Activated CD8-positive, alpha-beta memory T cell treated with anti-CD3 and anti-CD28 coated beads, Interleukin-2, amount 10 ng/mL, durations not matched to agents 7 days and 5 days (primary cell): ENCODE results near the gene CTNNA3. TPM values are rescaled to one million over a fixed set of nuclear protein-coding genes. Genes with fewer than 3 reads are reported as not detected.
"Not testable (repeated sequence)": the region's sequence is repeated elsewhere in the genome, so short reads cannot be mapped to it uniquely, and the experiment has no call there.

Source experiments
- ATAC-seq: fragments of 150-1000 bp; cut with Tn5 transposase; one replicate; pipeline ENCODE4 v1.10.0; 2021; ENCODE audit warnings: moderate library complexity
- CTCF ChIA-PET: fragments of 350-600 bp; sonication (Branson Sonifier 250); formaldehyde crosslinking; loops from one replicate; lab custom pipeline; 2021; ENCODE audit warnings: antibody characterized with exemption; lab: Charles Lee
- DNase-seq: peaks from one replicate; pipeline ENCODE4 v3.0.0-alpha.2; 2020
- H3K27ac Mint-ChIP-seq: one replicate; pipeline ENCODE4 v1.8.0; 2021; ENCODE audit warnings: mild to moderate bottlenecking, mixed read lengths
- H3K27me3 Mint-ChIP-seq: one replicate; pipeline ENCODE4 v1.8.0; 2021; ENCODE audit warnings: mixed read lengths
- H3K36me3 Mint-ChIP-seq: one replicate; pipeline ENCODE4 v1.8.0; 2021; ENCODE audit warnings: mild to moderate bottlenecking, mixed read lengths
- H3K4me1 Mint-ChIP-seq: one replicate; pipeline ENCODE4 v1.8.0; 2021; ENCODE audit warnings: mixed read lengths
- H3K4me3 Mint-ChIP-seq: one replicate; pipeline ENCODE4 v1.8.0; 2021; ENCODE audit warnings: mild to moderate bottlenecking, moderate library complexity, mixed read lengths
- H3K9me3 Mint-ChIP-seq: one replicate; pipeline ENCODE4 v1.8.0; 2022; ENCODE audit warnings: low read depth, mixed read lengths
- total RNA-seq, 2 experiments: library from RNA; stranded (reverse); gene quantifications; one replicate each; pipeline ENCODE4 v1.2.3, GENCODE V29; 2021

The CTNNA3 gene
- total RNA-seq, 2 experiments from 2014 or later: 0.61 TPM; not detected in 1

- Mint-ChIP-seq H3K36me3 (no peaks in the 10 kb centered on the region), H3K4me3 (no peak overlapping the region), H3K9me3 (no peaks in the 10 kb centered on the region), H3K4me1 (no peaks in the 10 kb centered on the region), H3K27ac (no peak overlapping the region), H3K27me3 (peaks cover 9% of the 10 kb centered on the region)
- CTCF ChIA-PET: no interaction called here
- no peak for ATAC-seq
- no peak for DNase-seq
Measured at GRCh38 chr10:67553254-67553653, 142.7 kb downstream of the CTNNA3 start.

GRCh38 chr10:67550838-67551402, 145.1 kb downstream of the CTNNA3 start:
- Mint-ChIP-seq H3K4me3 (no peak overlapping the region), H3K4me1 (no peaks in the 10 kb centered on the region), H3K9me3 (no peaks in the 10 kb centered on the region), H3K27me3 (peaks cover 11% of the 10 kb centered on the region), H3K36me3 (no peaks in the 10 kb centered on the region), H3K27ac (no peak overlapping the region)
- ATAC-seq (no peak), DNase-seq (no peak)
- CTCF ChIA-PET: no interaction called here

- ATAC-seq: no peak
- no peak for DNase-seq
- H3K4me3 Mint-ChIP-seq: no peak overlapping the region
- H3K36me3 Mint-ChIP-seq: no peaks in the 10 kb centered on the region
- no peaks in the 10 kb centered on the region for H3K4me1 Mint-ChIP-seq
- H3K9me3 Mint-ChIP-seq: no peaks in the 10 kb centered on the region
- no peak overlapping the region for H3K27ac Mint-ChIP-seq
- CTCF ChIA-PET: no interaction called here
- peaks cover 11% of the 10 kb centered on the region for H3K27me3 Mint-ChIP-seq
Measured at GRCh38 chr10:67550046-67550445, 145.9 kb downstream of the CTNNA3 start.

- CTCF ChIA-PET: no interaction called here
- H3K4me1 Mint-ChIP-seq: no peaks in the 10 kb centered on the region
- no peak for DNase-seq
- peaks cover 11% of the 10 kb centered on the region for H3K27me3 Mint-ChIP-seq
- ATAC-seq: no peak
- H3K4me3 Mint-ChIP-seq: no peak overlapping the region
- H3K36me3 Mint-ChIP-seq: no peaks in the 10 kb centered on the region
- no peaks in the 10 kb centered on the region for H3K9me3 Mint-ChIP-seq
- H3K27ac Mint-ChIP-seq: no peak overlapping the region
Measured at GRCh38 chr10:67549390-67549789, 146.6 kb downstream of the CTNNA3 start.

- ATAC-seq (no peak), DNase-seq (no peak)
- Mint-ChIP-seq H3K36me3 (no peaks in the 10 kb centered on the region), H3K27ac (no peak overlapping the region), H3K4me1 (no peaks in the 10 kb centered on the region), H3K9me3 (no peaks in the 10 kb centered on the region), H3K27me3 (peaks cover 11% of the 10 kb centered on the region), H3K4me3 (no peak overlapping the region)
- CTCF ChIA-PET: no interaction called here
Measured at GRCh38 chr10:67541411-67541810, 154.6 kb downstream of the CTNNA3 start.

- ATAC-seq: no peak
- no peak for DNase-seq
- Mint-ChIP-seq H3K27me3 (peaks cover 23% of the 10 kb centered on the region), H3K36me3 (no peaks in the 10 kb centered on the region), H3K4me3 (no peak overlapping the region), H3K4me1 (no peaks in the 10 kb centered on the region), H3K9me3 (no peaks in the 10 kb centered on the region), H3K27ac (no peak overlapping the region)
- CTCF ChIA-PET: no interaction called here
Measured at GRCh38 chr10:67539312-67539711, 156.7 kb downstream of the CTNNA3 start.

- CTCF ChIA-PET: no interaction called here
- ATAC-seq: no peak
- Mint-ChIP-seq H3K9me3 (no peaks in the 10 kb centered on the region), H3K27ac (no peak overlapping the region), H3K27me3 (peaks cover 24% of the 10 kb centered on the region), H3K4me3 (no peak overlapping the region), H3K4me1 (no peaks in the 10 kb centered on the region), H3K36me3 (no peaks in the 10 kb centered on the region)
- no peak for DNase-seq
Measured at GRCh38 chr10:67537906-67538305, 158.1 kb downstream of the CTNNA3 start.

GRCh38 chr10:67533376-67533775, 162.6 kb downstream of the CTNNA3 start:
- H3K27me3 Mint-ChIP-seq: peaks cover 35% of the 10 kb centered on the region
- no peaks in the 10 kb centered on the region for H3K36me3 Mint-ChIP-seq
- no peak overlapping the region for H3K27ac Mint-ChIP-seq
- H3K9me3 Mint-ChIP-seq: no peaks in the 10 kb centered on the region
- H3K4me1 Mint-ChIP-seq: no peaks in the 10 kb centered on the region
- no peak overlapping the region for H3K4me3 Mint-ChIP-seq
- DNase-seq: no peak
- ATAC-seq: no peak
- CTCF ChIA-PET: no interaction called here

GRCh38 chr10:67530990-67531389, 165.0 kb downstream of the CTNNA3 start:
- H3K9me3 Mint-ChIP-seq, H3K36me3 Mint-ChIP-seq, ATAC-seq, DNase-seq, CTCF ChIA-PET, H3K4me1 Mint-ChIP-seq, H3K27ac Mint-ChIP-seq, H3K4me3 Mint-ChIP-seq: not testable (repeated sequence)
- H3K27me3 Mint-ChIP-seq: peaks cover 30% of the 10 kb centered on the region

GRCh38 chr10:67527351-67527750, 168.6 kb downstream of the CTNNA3 start:
- CTCF ChIA-PET: no interaction called here
- no peak overlapping the region for H3K27ac Mint-ChIP-seq

GRCh38 chr10:67521546-67521945, 174.4 kb downstream of the CTNNA3 start:
- H3K9me3 Mint-ChIP-seq: no peaks in the 10 kb centered on the region
- H3K27me3 Mint-ChIP-seq: peaks cover 10% of the 10 kb centered on the region
- H3K4me1 Mint-ChIP-seq: peaks cover 2% of the 10 kb centered on the region
- DNase-seq (no peak), ATAC-seq (no peak)
- CTCF ChIA-PET: interaction anchor here (0.6 to 1.2 kb wide), 7 partner anchors 13 to 260 kb away, joined by 3 to 7 read pairs (median 3); no protein-coding TSS in a partner anchor
- no peaks in the 10 kb centered on the region for H3K36me3 Mint-ChIP-seq
- no peak overlapping the region for H3K27ac Mint-ChIP-seq
- H3K4me3 Mint-ChIP-seq: no peak overlapping the region

More at GRCh38 chr10:67527351-67527750, 168.6 kb downstream of the CTNNA3 start:
- Mint-ChIP-seq H3K4me3 (no peak overlapping the region), H3K9me3 (no peaks in the 10 kb centered on the region), H3K36me3 (no peaks in the 10 kb centered on the region), H3K27me3 (peaks cover 20% of the 10 kb centered on the region), H3K4me1 (peaks cover 2% of the 10 kb centered on the region)
- DNase-seq (no peak), ATAC-seq (no peak)

- H3K27ac Mint-ChIP-seq: no peak overlapping the region
- H3K4me1 Mint-ChIP-seq: peaks cover 2% of the 10 kb centered on the region
- peaks cover 10% of the 10 kb centered on the region for H3K27me3 Mint-ChIP-seq
- H3K36me3 Mint-ChIP-seq: no peaks in the 10 kb centered on the region
- peak; percentile 46 for DNase-seq
- ATAC-seq: peak; percentile 64
- CTCF ChIA-PET: interaction anchor here (0.6 to 1.1 kb wide), 6 partner anchors 13 to 261 kb away, joined by 3 to 7 read pairs (median 3); no protein-coding TSS in a partner anchor
- no peaks in the 10 kb centered on the region for H3K9me3 Mint-ChIP-seq
- no peak overlapping the region for H3K4me3 Mint-ChIP-seq
Measured at GRCh38 chr10:67520924-67521520, 175.0 kb downstream of the CTNNA3 start.

- CTCF ChIA-PET: no interaction called here
- Mint-ChIP-seq H3K36me3 (no peaks in the 10 kb centered on the region), H3K9me3 (no peaks in the 10 kb centered on the region), H3K4me1 (peaks cover 2% of the 10 kb centered on the region), H3K27me3 (peaks cover 10% of the 10 kb centered on the region), H3K4me3 (no peak overlapping the region), H3K27ac (no peak overlapping the region)
- ATAC-seq (no peak), DNase-seq (no peak)
Measured at GRCh38 chr10:67519434-67519833, 176.6 kb downstream of the CTNNA3 start.

GRCh38 chr10:67518756-67519155, 177.2 kb downstream of the CTNNA3 start:
- no peak for ATAC-seq
- no peak overlapping the region for H3K27ac Mint-ChIP-seq
- CTCF ChIA-PET: no interaction called here

More at GRCh38 chr10:67518756-67519155, 177.2 kb downstream of the CTNNA3 start:
- DNase-seq: no peak
- H3K27me3 Mint-ChIP-seq: peaks cover 10% of the 10 kb centered on the region
- peaks cover 2% of the 10 kb centered on the region for H3K4me1 Mint-ChIP-seq
- no peak overlapping the region for H3K4me3 Mint-ChIP-seq
- no peaks in the 10 kb centered on the region for H3K36me3 Mint-ChIP-seq
- H3K9me3 Mint-ChIP-seq: no peaks in the 10 kb centered on the region
